OCI-LY7 (cell line): ENCODE results near the gene KIAA1217.

Experiments used
- CTCF ChIP-seq: fragments of 200-600 bp; sonication (generic); conservative IDR thresholded peaks from 2 replicates; pipeline ENCODE4 v1.5.1; 2014; ENCODE audit warnings: mild to moderate bottlenecking, antibody characterized with exemption, low read length, moderate library complexity, mixed read lengths
- EZH2phosphoT487 ChIP-seq: fragments of 200-600 bp; sonication (generic); IDR thresholded peaks from 2 replicates; pipeline ENCODE4 v1.6.1; 2018; ENCODE audit warnings: low read depth, borderline replicate concordance, mild to moderate bottlenecking, mixed run types, antibody characterized with exemption, low read length, moderate library complexity, mixed read lengths

- TF ChIP-seq CTCF (no peak), EZH2phosphoT487 (no peak)
Measured at GRCh38 chr10:24277771-24278170, 68.8 kb downstream of the KIAA1217 start.
